Anterior cingulate cortex (tissue), 58 donors: ENCODE measurements around the gene BOC.

Experiments used
- DNase-seq, 58 donors: peaks; one replicate each; lab custom pipeline; 2025; lab: John Stamatoyannopoulos, UW

Gene BOC

DNA sequence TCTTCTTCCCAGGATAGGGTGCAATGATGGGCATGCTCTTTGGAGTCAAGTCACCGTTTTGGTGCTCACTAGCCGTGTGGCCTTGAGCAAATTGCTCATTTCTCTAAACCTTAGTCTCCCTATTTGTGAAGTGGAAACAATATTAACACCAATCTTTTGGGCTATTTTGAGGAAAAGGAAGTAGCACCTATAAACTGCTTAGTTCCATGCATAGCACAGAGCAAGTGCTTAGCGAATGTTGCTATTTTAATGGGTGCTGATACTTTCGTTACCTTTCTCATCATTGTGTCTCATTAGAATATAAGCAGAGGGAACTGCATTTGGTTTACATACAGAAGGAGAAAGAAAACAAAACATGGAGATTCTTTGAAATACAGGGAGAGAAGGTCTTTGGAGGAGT is 66.1 kb downstream of the BOC start:
- no peak for DNase-seq

DNA sequence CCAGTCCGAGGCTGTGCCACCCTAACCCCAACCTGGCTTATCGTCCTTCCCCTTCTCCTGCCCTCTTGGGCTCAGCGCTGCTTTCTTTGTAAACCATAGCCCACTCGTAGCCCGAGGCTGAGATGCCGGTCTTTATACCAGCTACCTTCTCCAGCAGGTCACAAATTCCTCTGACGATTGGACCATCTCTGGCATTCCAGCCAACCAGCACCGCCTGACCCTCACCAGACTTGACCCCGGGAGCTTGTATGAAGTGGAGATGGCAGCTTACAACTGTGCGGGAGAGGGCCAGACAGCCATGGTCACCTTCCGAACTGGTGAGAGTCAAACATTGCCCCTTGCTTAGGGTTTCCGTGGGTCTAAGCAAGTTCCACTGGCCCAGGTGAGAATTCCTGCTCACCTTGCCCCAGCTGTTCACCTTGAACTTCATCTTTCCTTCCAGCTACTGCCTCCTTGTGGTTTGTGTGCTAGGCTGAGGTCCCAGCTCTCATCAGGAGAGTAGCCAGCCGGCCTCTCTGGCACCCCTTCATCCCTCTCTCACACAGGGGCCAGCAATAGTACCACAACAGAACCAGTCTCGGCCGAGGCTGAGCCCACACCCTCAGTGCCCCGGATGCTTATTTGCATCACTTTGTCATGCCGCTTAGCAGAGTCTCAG is 66.7 kb downstream of the BOC start:
- DNase-seq: peak in 14 of 58 donors; percentile 17 to 66 (median 37)

DNA sequence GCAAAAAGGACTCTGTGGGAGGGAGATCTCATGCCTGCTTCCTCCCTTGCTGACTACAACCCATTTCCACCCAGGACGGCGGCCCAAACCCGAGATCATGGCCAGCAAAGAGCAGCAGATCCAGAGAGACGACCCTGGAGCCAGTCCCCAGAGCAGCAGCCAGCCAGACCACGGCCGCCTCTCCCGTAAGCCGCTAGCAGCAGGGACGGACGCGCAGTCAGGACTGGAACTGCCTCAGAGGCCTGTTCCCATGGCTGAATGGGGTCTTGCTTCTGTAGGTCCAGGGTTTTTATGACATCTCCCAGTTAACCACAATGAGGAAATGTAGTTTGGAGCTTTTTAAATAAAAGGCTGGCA is 67.2 kb downstream of the BOC start:
- DNase-seq: peak in 2 of 58 donors; percentile 18 to 57

DNA sequence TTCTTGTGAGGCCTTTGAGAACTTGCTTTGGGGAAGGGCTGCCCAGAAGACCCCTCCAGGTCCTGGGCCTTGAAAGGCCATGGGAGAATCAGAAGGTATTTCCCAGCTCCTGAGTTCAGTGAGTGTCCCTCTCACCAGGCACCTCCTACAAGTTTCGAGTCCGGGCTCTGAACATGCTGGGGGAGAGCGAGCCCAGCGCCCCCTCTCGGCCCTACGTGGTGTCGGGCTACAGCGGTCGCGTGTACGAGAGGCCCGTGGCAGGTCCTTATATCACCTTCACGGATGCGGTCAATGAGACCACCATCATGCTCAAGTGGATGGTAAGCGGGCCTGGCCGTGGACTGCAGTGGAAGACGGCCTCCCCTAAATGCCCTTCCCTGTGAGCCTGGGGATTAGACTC is 68.3 kb downstream of the BOC start:
- DNase-seq: no peak

DNA sequence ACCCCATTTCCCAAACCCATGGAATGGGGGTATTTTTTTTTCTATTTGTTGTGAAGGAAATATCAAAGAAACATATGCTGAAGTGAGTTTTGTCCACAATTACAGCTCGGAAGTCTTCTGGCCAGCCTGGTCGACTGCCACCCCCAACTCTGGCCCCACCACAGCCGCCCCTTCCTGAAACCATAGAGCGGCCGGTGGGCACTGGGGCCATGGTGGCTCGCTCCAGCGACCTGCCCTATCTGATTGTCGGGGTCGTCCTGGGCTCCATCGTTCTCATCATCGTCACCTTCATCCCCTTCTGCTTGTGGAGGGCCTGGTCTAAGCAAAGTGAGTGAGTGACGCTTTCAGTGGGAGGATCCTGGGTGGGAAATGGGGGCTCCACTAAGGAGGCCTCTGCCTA is 71.9 kb downstream of the BOC start:
- no peak for DNase-seq

DNA sequence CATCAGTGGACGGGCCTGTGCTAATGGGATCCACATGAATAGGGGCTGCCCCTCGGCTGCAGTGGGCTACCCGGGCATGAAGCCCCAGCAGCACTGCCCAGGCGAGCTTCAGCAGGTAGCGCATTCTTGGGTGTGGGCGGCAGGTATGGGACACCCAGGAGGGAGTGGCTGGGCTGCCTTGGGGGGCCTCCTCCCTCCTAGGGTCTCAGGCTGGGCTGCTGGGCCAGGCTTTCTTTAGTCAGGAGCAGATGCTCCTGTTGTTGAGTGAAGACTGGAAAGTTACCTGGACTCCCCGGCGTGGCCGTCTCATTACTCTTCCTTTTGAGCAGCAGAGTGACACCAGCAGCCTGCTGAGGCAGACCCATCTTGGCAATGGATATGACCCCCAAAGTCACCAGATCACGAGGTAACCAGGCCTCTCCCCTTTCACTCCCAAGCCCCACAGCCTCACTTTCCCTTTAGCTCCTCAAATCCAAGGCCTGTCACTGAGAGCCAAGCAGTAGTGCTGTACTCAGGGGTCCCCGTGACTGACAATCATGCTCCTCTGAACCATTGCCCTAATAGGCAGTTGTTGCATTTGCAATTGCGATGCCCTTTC is 73.2 kb downstream of the BOC start:
- DNase-seq: no peak

DNA sequence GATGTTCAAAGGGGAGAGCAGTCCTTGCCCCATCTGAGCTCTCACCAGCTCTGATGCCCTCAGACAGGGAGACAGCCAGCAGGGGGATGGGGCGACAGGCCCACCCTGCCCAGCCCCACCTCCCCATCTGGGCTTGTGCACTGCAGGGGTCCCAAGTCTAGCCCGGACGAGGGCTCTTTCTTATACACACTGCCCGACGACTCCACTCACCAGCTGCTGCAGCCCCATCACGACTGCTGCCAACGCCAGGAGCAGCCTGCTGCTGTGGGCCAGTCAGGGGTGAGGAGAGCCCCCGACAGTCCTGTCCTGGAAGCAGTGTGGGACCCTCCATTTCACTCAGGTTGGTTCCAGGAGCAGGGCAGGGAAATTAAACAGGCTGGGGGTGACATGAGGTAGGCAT is 73.9 kb downstream of the BOC start:
- no peak for DNase-seq

DNA sequence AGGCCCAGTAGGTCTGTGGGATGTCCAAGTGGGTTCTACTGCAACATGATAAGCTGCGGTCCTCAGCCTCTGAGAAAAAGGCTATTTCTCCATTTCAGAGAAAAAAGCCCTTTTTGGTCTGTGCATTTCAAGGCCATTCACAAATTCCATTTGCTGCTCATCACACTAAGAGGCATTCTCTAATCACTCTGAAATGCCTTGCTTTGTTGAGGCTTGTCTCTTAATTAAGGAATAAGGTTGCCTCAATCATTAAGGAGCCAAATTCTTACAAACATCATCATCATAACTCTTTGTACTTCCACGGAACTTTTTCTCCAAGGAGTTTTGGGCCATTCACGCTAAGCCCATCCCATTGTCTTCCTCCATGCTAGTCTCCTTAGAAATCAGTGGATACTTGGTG is 74.4 kb downstream of the BOC start:
- DNase-seq: no peak

DNA sequence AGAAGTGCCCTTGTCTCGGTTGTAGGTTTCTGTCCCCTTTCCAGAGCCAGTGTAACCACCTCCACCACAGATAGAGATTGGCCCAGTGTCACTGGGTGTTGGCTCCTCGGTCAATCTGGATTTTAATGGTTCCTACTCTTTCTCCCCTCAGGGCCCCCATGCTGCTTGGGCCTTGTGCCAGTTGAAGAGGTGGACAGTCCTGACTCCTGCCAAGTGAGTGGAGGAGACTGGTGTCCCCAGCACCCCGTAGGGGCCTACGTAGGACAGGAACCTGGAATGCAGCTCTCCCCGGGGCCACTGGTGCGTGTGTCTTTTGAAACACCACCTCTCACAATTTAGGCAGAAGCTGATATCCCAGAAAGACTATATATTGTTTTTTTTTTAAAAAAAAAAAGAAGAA is 75.2 kb downstream of the BOC start:
- no peak for DNase-seq

DNA sequence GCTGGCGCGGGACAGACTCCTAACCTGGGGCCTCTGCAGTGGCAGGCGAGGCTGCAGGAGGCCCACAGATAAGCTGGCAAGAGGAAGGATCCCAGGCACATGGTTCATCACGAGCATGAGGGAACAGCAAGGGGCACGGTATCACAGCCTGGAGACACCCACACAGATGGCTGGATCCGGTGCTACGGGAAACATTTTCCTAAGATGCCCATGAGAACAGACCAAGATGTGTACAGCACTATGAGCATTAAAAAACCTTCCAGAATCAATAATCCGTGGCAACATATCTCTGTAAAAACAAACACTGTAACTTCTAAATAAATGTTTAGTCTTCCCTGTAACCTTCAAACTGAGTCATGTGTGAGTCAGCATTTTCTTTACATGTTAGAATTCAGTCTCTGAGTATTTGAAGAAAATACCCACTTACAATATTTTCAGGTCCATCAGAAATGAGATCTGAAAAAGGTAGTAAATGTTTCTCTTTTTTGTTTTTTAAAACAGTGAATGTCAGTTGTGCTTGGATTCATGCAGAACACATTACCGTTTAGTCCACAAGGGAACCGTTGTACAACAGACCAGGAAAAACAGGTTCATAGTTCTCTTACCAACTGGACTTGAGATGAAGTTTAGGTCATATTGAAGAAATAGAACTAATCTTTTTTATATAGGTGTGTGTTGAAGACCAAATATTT is 75.9 kb downstream of the BOC start:
- DNase-seq: no peak

DNA sequence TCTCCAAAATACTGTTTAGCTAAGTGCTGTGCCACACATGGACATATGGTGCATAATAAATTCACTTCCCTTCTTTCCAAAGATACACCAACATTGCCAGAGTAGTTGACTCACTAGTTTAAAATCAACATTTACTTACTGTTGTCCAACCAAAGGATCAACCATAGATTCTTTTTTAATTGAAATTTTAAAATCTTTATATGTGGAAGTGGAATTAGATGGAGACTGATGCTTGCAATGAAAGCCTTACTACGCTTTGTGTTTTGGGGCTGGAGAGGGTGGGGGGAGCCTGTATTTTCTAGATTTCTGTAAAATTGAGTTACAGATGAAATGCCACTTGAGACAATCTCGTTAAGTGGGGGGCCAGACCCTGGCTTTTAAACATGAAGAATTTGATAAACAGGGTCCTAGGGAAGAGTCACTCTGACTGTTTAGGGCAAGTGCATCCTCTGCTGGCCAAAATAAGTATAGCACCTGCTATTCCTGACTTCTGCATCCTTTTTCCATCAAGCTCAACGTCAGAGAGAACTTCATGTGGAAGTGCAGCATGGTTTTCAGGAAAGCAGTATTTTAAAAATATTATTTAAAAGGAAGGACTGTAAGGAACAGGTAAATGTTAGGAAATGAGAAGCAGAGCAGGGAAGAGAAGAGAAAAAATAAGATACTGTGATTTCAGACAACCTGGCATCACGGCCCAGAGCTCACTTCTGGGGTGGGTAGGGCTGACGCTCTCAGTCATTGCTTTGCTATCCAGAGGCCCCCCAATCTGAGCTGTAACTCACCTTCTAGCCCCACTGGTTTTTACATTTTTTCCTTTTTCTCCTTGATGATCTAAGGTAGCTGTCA is 76.7 kb downstream of the BOC start:
- DNase-seq: peak in 36 of 58 donors; percentile 13 to 71 (median 36)

DNA sequence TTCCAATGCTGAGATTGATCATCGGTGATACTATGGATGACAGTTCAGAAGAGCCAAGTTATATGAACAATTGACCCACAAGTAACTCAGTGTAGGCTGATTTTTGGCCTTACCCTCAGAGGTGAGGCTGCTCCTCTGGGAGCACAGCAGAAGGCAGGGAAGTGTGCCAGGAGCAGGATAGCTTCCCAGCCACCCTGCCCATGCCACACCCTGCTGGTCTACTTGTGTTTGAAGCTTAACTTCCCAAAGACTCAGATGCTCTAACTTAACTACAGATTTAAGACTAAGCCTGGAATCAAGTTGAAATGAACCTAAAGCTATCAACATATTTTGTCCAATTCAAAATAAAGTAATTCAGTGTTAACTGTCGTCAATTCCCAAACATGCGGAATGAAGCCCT is 77.5 kb downstream of the BOC start:
- no peak for DNase-seq

DNA sequence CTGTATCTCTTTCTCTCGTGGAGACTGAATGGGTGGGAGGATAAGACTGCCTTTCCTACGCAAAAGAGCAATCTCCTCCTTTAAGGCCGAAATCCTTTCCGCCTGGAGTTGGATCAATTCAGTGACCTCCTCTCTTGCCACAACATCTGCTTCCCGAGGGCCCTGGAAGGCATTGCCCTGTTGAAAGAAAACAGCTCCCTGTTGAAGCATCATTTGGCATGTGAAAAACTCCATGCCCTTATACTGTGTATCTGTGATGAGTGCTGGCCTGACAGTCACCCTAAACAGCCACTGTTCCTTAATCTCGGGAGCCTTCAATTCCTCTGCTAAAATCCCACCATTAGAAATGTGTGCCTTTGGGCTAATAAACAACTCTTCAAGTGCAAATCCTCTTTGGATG is 80.2 kb downstream of the BOC start:
- no peak for DNase-seq

DNA sequence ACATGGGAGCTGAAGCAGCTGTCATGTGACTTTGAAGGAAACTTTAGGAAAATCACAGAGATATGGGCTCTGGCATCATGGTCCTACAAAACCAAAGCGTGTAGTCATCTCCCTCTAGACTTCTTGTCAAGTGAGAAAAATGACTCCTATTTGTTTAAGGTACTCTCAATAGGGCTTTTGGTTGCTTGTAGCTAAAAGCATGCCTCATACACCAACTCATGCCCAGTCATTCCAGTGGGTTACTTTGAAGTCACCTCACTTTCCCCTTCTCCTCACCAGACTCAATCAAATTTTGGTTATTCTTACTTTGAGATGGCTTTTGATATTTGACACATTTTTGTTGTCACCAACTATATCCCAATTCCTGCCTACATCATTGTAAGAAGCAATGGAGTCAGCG is 81.6 kb downstream of the BOC start:
- no peak for DNase-seq

DNA sequence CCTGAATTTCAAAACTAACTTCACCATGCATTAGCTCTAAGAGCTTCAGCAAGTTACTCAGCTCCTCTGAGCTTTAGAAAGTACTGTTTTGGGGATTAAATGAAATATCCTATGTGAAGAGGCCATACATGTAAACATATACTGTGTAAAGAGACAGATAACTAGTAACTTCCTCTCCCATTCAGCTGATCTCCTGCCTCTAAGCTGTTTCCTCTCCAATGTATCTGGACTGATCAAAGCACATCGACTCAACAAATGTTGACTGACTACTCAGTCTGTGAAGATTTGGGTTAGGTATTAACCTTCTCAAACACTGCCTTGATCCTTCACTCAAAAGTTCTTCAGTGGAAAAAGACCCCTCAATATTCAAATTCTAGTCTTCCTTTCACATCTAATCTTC is 82.0 kb downstream of the BOC start:
- no peak for DNase-seq

DNA sequence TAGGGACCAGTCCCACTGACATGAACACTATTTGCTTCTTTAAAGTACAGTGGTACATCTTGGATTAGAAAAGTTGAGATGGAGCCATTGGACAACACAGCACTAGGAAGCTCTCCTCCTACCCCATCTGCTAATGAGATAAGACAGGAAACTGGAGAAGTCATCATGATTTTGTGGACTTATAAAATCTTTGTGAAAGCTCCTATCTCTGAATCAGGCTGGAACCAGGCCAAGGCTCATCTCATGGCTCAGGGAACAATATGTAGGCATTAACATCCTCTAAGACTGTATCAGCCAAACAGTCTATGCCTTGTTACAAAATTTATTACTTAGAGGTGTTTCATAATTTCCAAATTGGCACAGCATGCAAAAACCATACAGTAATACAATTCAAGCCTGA is 84.1 kb downstream of the BOC start:
- DNase-seq: no peak

DNA sequence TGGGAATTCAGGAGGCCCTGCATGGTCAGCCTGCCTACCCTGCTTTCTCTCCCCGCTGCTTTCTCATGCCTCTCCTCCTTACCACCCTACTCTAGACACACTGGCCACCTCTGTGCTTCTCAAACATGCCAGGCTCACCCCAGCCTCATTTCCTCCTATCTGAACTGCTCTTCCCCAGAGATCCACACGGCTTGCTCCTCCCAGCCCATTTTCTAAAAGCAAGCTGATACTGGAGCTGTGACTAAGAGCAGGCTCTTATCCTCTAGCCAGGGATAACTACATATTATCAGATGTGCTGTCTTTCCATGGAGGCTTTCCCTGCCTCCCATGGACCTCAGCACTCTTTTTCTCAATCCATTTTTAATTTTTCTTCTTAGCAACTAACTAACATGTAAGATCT is 85.9 kb downstream of the BOC start:
- DNase-seq: no peak

DNA sequence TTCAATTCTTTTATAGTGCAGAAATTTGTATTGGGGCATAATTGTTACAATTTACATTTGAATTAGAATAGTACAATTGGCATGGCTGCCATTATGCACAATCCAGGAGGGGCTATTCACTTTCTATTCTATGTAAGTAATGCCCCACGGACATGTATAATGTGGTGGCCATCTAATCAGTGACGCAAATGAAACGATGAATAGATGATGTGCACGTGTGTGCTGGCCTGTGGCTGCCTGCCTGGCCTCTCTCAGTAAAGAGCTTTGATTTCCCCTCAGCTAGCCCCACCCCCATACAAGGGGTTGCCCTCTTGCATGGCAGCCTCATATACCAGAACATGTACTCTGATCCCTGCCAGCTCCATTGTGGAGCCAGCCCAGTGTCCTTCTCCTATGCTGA is 86.5 kb downstream of the BOC start:
- DNase-seq: no peak

DNA sequence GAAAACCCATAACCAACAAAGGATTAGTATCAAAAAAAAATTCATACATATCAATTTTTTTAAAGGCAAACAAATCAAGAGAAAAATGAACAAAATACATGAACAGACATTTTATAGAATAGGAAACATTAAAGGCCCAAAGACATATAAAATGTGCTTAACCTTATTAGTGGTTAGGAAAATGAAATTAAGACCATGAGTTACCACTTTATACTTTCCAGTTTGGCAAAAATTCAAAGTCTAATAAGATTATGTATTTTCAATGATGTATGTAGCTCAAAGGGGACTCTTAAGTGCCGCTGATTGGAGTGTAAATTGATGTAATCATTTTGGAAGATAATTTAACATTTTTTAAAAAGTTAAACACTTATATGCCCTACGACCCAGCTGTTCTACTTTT is 89.2 kb downstream of the BOC start:
- DNase-seq: no peak

DNA sequence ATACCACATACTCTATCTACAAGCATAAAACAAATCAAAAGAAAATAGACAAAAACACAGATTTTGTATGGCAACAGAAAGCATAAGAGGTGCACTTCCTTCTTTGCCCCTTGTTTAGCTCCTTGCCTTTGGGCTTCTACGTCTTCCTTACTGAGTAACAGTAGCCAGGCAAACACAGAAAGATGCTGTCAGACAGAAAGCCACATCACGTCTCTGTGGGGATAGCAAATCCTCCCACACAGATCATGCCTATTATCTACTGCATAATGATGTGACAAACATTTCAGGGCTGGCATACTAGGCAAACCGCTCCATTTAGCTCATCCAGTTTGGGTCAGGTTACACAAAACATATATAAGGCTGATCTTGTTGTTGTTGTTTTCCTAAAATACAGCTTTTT is 92.7 kb downstream of the BOC start:
- DNase-seq: peak in 1 of 58 donors; percentile 28

DNA sequence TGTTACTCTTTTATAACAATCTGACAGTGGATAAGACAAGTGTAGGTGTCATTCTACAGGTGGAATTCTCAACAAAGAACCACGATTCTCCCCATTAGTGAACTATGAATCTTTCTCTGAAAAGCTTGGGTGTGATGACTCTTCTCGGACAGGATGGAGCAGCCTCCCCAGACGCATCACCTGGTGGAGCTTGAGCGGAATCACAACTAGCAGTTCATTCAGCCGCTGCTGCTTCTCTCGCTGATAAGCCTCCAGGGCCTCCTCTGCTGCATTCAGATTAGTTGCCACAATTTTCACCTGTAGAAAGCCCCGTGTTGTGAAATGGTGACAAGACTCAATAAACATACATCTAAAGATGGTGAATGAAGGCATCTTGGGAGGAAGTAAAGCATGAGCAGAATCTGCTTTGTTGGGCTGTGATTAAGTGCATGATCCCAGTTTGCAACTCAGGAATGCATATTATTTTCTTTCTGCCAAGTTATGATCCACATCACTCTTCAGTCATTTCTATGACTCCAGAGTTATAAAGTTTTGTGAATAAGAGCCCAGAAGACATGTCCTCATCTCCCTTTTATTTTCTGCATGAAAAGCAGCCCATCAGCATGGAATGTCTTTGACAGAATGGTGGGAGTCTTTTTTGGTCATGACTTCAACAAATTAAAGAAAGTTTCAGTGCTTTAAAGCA is 93.6 kb downstream of the BOC start:
- DNase-seq: no peak
